VCaP (cell line): ENCODE results near the gene HTR4.

Experiments used
- H3K27ac ChIP-seq: fragments of 450-650 bp; 2 replicates; pipeline ENCODE4 v1.5.1; 2017
- CTCF ChIP-seq: fragments of 450-650 bp; conservative IDR thresholded peaks from 2 replicates; pipeline ENCODE4 v1.5.1; 2017; ENCODE audit warnings: mild to moderate bottlenecking, moderate library complexity

The HTR4 gene

GRCh38 chr5:148639081-148639480 lies 15.2 kb downstream of the HTR4 start:
- no peak overlapping the region for H3K27ac ChIP-seq
- TF ChIP-seq CTCF: no peak

- no peak for TF ChIP-seq CTCF
- no peak overlapping the region for H3K27ac ChIP-seq
Measured at GRCh38 chr5:148636353-148636752, 18.0 kb downstream of the HTR4 start.

GRCh38 chr5:148635321-148636083 lies 18.8 kb downstream of the HTR4 start:
- no peak overlapping the region for H3K27ac ChIP-seq
- TF ChIP-seq CTCF: no peak

GRCh38 chr5:148633067-148633377 lies 21.3 kb downstream of the HTR4 start:
- no peak for TF ChIP-seq CTCF
- H3K27ac ChIP-seq: no peak overlapping the region

GRCh38 chr5:148632255-148633066 lies 21.9 kb downstream of the HTR4 start:
- no peak overlapping the region for H3K27ac ChIP-seq
- no peak for TF ChIP-seq CTCF

GRCh38 chr5:148626986-148627385 lies 27.3 kb downstream of the HTR4 start:
- H3K27ac ChIP-seq: no peak overlapping the region
- TF ChIP-seq CTCF: no peak

- no peak for TF ChIP-seq CTCF
- H3K27ac ChIP-seq: no peak overlapping the region
Measured at GRCh38 chr5:148626081-148626613, 28.2 kb downstream of the HTR4 start.
